HG02870 (cell line): ENCODE data around the gene ENOX2.
"Not testable (repeated sequence)": the region's sequence is repeated elsewhere in the genome, so short reads cannot be mapped to it uniquely, and the experiment has no call there.

ENCODE experiments used
- ATAC-seq: cut with Tn5 transposase; IDR thresholded peaks from one replicate; pipeline ENCODE4 v1.9.1; 2021; ENCODE audit warnings: mild to moderate bottlenecking, moderate library complexity; ENCODE audit not compliant: unreplicated experiment

ENOX2 gene

DNA sequence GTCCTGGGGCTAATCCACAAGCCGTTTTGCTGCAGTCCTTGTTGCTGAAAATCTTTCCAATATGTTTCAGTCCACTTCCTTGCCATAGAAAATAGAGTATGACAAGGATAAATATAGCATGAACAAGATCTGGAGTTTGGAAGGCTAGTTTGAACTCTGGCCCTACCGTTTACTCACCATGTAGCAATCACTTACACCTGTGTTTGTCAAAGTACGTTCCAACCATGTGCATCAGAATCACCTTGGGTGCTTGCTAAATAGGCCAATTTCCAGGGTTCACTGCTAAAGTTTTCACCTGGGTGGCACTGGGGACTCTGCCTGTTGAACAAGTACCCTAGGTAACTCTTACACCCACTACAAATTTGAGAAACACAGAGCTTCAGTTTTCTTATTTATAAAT lies 188.9 kb downstream of the ENOX2 start:
- ATAC-seq: no peak

DNA sequence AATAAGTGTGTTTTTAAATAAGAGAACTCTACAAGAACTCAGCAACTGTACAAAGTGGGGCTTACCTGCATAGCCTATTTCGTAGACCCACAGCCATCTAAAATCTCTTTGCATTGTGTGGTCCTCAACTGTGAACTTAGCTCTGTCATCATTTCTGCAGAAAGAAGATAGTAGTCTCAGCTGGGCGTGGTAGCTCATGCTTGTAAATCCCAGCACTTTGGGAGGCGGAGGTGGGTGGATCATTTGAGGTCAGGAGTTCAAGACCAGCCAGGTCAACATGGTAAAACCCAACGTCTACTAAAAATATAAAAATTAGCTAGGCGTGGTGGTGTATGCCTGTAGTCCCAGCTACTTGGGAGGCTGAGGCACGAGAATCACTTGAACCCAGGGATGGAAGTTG lies 193.8 kb downstream of the ENOX2 start:
- ATAC-seq: not testable (repeated sequence)

DNA sequence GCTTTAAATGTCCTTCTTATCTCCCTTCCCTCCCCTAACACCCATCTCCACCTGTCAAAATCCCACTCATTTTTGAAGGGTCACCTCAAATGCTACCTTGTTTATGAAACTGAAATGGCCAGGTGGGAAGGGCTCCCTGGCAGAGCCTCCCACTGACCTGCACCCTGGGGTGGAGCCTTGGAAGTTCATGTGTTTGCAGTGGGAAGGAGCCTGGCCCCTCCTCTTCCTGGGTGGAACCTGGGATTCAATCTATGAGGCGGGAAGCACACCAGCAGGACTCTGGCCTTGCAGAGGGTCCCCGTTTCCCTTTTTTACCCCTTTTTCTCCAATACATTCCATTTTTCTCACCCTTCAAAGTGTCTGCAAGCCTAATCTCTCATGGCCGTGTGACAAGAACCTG lies 197.4 kb downstream of the ENOX2 start:
- no peak for ATAC-seq

DNA sequence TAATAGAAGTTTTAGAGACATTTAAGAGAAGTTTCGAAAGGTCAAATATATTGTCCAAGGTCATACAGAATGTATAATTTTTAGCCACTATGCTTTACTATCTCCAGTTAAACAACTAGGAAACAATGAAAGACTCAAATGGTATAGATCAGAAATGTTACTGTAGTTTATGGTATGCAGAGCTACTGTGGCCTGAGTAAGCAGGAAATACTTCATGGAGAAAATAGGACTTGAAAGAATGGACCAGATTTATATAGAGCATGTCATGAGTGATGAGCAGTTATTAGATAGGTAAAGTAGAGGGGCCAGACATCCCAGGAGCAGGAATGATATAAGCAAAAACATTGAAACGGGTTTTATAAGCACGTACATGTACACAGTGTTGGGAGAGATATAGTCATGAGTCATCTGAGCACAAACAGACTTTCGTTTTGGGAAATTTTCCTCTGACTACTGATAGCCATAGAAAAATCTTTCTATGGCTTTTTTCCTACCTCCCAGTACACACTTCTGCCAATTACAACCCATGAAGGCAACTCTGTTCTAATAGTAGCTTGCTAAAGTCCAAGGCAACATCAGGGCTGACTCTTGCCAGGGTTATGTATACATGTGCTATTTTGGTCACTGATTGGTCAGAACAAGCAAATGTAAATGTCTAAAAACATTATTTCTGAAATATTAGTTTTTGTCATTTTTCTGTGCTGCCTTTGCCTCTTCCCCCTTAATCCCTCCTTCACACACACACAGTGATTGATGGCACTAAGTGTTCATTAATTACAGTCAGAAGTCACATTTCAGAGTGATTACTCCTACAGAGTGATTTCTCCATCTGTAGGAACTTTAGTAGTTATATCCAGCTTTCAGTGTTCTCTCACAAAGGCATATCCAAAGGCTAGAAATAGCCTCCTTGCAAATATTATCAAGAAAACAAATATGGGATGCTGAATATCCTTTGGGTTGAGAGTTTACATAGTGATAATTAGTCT lies 198.7 kb downstream of the ENOX2 start:
- ATAC-seq: no peak

DNA sequence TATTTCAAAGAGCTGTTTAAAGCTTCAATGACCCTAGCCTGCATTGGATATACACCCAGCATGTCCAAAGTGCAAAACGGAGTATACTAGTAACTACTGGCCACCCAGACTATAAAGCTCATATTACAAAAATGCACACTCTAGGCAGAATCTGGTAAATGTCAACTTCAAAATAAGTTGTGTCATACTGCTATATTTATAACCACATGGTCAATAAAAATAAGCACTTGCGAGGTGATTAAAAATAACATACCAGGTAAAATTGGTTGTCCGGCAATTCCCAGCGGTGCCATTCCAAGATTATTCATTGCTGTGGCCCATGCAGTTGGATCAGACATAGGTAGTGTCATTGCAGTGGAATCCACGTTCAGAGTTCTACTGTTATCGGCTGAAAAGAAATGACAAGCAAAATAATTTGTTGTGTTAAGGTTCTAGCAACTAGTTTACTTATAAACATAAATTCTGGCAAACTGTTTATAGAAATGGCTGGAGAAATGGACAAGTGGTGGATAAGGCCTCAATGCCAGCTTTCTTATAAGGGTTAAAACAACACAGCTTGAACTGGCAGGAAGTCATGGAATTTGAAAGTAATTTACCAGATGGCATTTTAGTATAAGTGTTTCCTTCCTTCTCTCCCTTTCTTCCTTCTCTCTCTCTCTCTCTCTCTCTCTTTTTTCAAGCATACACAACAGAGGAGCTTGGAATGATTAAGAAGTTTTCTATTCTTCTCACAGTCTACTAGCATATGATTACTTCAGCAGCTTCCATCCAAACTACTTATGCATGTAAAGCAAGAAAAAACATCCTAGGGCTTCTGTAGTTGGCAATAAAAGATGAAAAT lies 199.9 kb downstream of the ENOX2 start:
- ATAC-seq: no peak

DNA sequence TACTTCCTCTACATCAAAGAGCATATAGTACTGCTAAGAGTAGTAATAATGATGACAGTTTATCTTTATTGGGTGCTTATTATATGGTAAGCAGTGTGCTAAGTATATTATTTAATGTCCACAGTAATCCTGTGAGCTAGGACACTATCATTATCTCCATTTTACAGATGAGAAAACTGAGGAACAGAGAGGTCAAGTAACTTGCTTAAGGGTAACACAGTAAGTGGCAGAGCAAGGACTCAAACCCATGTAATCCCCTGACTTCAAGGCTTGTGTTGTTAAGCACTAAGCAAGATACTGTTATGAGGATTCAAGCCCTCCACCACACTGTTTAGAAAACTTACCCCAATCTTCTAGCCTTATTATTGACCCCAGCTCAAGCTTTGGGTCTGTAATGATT lies 202.4 kb downstream of the ENOX2 start:
- no peak for ATAC-seq

DNA sequence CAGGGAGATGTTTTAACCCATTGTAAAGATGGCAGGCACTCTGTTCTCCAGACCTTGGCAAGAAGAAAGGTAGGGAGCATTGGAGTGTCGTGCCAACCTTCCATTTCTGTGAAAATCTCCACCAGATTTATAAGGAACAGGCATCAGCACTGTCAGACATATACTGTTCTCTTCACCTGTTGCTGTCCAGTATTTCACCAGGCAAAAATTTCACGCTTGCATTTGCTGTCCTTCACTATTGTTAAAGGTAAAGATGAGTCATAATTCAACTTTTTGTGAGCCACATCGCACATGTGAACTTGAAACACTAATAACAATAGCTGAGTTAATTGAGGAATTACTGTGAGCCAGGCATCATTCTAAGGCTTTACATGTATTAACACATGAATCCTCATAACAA lies 203.4 kb downstream of the ENOX2 start:
- ATAC-seq: no peak

DNA sequence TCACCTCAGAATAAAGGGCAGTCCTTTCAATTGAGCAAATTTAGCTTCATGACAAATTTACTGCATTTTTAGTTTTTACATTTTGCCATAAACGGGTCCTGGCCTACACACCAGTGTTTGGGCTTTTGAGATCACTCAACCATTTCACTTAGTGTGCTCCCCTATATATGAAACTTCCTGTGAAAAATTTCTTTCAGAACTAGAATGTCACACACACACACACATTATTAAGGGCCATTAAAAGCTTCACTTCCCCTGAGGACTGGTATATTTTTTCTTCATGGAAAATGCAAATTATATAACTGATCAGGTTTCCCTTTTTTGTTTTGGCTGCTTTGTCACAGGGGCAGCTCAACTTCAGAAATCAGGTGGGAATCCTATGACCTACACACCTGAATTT lies 206.5 kb downstream of the ENOX2 start:
- no peak for ATAC-seq

DNA sequence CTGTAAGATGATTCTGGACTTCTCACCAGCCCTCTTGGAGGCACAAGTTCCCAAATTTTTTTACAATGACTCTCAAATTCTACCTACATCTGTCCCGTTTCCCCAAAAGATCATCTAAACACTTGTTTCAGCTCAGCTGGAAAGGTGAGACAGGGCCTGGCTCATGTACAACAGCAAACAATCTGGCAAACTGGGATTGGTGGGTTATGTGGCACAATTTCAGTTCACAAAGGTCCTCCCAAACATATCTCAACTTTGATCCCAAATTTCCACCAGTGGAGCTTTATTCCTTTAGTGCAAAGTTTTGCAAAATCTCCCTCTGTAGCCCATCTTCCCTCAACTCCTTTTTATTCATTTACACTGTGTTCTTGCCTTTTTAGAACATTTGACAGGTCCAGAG lies 207.1 kb downstream of the ENOX2 start:
- ATAC-seq: no peak

DNA sequence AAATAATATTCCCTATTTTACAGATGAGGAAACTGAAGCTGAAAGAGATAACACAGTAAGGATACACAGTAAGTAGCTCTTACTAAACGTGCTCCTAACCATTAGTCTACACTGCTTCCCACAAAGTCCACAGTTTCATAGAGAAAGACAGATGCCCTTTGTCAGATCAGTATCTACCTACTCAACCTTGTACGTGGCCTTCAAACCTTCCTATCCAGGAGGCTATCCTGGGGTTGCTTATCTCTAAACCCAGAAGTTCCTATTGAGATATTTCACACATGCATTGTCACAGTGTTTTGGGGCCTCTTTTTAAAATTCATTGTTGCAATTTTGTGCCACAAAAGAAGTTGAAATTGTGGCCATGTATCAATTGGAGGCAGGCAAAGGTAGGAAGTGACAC lies 208.0 kb downstream of the ENOX2 start:
- ATAC-seq: no peak

DNA sequence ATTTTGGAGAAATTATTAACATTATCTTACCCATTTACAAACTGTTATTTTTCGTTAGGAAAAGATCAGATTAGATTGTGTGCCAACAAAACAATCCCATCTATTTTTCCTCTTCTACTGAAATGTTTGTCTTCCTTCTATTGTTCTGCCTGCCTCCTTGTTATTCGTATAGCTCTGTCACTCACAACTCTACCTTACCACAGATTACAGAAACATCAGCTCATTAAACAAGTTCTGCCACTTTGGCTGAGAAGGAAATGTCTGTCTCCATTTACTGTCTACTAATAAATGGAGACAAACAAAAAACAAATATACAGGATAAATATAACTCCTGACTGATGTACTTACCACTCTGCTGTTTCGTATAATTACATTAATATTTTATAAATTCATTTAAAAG lies 211.4 kb downstream of the ENOX2 start:
- ATAC-seq: no peak

DNA sequence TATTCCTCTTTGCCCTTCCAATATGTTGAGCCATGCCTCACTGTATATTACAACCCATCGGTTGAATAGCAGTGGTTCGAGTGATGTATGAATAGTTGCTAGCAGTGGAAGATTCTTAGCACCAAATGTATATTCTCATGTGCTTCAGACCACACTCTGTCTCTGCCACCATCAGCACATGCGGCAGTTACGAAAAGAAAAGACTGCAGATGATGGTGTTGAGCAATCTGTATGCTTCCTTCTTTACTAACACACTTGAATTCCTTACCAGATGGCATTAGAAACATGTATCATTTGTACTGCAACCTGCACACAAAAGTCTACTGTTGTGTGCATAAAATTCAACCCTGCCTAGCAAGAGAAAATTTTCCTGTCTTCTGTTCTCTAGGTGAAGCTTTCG lies 214.6 kb downstream of the ENOX2 start:
- ATAC-seq: no peak

DNA sequence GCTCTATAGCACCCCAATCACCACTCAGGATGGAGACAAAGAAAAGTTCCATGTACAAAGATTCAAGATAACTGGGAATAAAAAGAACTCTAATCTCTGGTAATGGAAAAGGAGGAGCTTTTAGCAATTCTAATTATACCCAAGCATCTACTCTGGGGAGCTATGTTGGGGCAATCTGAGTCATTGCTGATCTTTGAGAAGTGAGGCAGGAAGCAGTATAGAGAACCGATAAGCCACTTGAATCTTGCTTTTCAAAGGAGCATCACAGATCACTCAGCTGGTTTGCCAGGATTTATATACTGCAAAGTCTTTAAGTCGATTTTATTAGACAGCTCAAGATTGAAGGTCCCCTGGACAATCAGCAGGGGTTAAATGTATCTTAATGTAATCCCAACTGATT lies 220.0 kb downstream of the ENOX2 start:
- no peak for ATAC-seq

DNA sequence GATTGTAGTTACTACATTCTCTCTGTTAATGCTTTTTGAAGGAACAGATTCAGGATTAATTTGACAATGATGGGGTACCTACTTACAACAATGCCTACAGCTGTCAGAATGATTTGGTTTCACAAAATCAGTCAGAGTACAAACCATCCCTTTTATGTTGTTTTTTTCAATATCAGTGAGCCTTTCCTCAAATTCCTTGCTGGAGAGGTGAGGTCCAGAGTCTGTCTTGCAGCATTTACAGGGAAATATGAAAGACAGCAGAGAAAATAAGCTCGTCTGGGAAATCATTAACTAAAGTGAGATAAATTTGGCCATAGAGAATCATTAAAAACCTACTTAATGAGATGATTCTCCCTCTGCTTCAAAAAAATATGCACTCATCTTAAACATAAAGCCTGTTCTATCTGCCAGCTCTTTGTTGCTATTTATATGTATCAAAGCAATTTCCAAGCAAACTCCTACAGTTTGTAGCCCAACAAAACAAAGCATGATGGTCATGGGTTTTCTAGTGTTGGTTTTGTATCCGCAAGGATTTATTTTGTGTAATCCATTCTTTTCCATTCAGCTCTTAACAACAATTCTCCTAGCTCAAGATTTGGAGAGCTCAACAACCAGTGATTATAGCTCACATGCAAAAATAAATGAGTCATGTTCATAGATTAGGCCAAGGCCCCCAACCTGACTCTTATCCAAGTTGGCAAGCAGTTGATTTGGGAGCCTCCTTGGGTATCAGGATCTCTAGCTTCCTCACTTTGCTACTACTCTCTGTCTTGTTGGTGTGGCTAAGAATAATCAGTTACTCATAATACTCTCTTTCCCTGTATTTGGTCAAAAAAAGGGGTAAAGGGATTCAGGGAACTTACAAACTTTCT lies 222.6 kb downstream of the ENOX2 start:
- no peak for ATAC-seq

DNA sequence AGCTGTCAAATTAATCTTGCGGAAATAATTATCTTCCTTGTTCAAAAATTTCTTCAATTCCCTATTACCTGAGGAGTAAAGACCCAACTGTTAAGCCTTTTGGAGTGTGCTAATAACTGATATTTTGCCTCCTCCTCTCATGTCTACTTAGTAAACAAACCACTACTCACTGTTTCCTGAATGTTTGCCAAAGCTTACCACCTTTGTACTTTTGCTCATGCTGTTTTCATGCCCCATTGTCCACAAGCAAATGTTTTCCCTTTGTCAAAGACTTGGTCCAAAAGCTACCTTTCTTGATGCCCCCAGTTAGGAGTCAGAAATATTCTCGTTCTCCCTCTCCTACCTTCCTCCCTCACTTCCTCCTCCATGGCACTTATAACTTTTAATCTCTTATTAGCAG lies 226.1 kb downstream of the ENOX2 start:
- no peak for ATAC-seq

DNA sequence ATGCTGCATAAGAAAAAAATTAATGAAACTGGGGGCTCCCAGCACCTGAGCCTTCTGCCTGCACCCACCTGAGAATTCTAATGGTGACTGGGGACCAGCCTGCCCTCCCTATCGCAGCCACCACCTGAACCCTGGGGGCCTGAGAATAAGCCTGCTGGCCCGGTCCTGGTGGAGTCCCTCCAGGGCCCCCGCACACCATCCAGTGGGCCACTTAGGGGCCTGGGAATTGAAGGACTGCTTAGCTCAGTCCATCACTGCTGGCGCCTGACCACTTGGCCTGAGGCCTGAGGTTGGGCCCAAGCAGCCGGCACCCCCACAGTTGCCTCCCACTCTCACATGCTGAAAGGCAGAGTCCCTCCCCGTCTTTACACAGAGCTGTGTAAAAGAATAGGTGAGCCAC lies 230.8 kb downstream of the ENOX2 start:
- ATAC-seq: no peak

DNA sequence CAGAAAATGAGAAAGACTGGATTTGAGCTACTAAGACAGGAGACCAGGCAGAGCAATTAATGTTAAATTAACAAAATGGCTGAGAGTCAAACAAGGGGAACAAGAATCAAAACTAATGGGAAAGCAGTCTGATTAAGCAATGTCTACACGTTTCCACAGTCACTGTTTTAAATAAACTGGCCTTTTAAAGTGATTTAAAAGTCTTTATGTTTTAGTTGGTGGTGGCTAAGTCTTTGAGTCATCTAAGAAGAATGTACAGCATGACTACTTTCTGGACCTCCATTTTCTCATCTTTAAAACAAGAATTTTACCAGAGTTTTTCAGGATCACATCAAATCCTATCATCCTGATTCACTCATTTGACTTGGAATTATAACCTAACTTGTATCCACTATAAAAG lies 233.8 kb downstream of the ENOX2 start:
- no peak for ATAC-seq

DNA sequence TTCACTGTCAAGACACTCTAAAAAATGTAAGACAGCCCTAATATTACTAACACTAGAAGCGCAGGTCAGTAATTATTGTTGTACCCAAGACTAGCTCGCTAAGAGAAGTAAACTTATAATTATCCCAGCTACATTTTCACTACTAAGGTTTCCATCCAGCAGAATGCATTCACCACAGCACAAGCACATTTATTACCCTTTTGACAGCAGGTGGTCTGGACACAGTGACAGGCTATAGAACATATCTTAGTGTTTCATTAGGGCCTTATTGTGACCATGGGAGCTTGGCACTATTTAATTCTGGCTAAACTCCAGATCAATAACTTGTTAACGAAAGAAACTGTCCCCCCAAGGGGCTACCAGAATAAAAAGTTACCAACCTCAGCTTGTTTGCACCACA lies 237.7 kb downstream of the ENOX2 start:
- no peak for ATAC-seq

DNA sequence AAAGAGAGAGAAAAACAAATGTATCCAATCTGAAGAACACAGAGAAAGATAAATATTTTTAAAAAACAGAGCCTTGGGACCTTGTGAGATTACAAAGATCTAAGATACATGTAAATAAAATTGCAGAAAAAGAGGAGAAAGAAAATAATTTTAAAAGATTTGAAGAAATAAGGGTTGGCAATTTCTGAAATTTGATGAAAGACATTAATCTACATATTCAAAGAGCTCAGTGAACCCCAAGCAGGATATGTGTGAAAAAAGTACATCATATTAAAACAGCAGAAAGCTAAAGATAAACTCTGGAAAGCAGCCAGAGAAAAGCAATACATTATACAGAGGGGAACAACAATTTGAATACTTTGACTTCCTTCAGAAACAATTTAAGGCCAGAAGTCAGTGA lies 244.7 kb downstream of the ENOX2 start:
- no peak for ATAC-seq

DNA sequence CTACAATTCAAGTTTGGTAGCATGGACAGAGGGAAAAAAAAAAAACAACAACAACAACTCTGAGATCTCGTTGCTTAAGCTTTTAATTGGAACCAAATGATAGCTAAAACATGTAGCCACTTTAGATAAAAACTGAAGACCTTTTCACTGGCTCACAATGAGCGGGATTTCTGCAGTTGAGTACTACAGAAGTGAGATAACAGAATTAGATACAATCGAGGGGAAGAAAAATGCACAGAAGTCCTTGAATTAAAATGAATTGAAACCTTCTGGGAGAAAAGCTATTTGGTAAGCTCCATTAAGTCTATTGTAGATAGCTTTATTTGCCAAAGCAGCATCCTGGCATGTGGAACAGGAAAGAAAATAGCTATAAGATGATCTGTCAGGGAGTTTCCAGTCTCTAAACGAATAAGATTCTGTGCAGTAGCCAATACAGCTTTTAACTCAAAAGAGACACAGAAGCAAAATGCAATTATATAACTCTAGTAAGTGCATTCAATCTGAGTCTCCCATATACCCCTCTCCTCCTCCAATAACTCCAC lies 248.5 kb downstream of the ENOX2 start:
- ATAC-seq: no peak
